K562 (cell line): ENCODE data around the gene RNF167. TPM values are rescaled to one million over a fixed set of nuclear protein-coding genes. Genes with fewer than 3 reads are reported as not detected.

Experiments used
- CEBPZ ChIP-seq: fragments of 150-350 bp; IDR thresholded peaks from 2 replicates; pipeline ENCODE4 v1.6.1; 2014; ENCODE audit warnings: low read depth, mild to moderate bottlenecking, low read length, borderline replicate concordance
- FOXK2 ChIP-seq, 2 experiments: fragments of 450-650 bp; IDR thresholded peaks in 1 of 2; conservative IDR thresholded peaks in 1 of 2; 2 replicates each; pipeline ENCODE4 v1.6.1; 2016; ENCODE audit warnings: low read depth in 2 of 2, mild to moderate bottlenecking in 1 of 2
- GMEB1 ChIP-seq: fragments of 250-450 bp; sonication (Bioruptor Pico); IDR thresholded peaks from 2 replicates; pipeline ENCODE4 v1.4.0; 2020; ENCODE audit warnings: mild to moderate bottlenecking
- HINFP ChIP-seq: fragments of 450-650 bp; conservative IDR thresholded peaks from 2 replicates; pipeline ENCODE4 v1.6.1; 2016; ENCODE audit warnings: missing genetic modification characterization, low read depth, mild to moderate bottlenecking, control low read depth, missing compliant biosample characterization
- HIVEP1 ChIP-seq: fragments of 250-450 bp; sonication (Bioruptor Pico); IDR thresholded peaks from 2 replicates; pipeline ENCODE4 v1.4.0; 2020; ENCODE audit warnings: mild to moderate bottlenecking
- LCOR ChIP-seq: sonication (generic); formaldehyde crosslinking; IDR thresholded peaks from 2 replicates; pipeline ENCODE4 v1.8.0; 2022; ENCODE audit warnings: mild to moderate bottlenecking, missing genetic modification reagents
- PHF8 ChIP-seq: fragments of 200-600 bp; sonication (generic); IDR thresholded peaks from 2 replicates; pipeline ENCODE4 v1.6.1; 2012; ENCODE audit warnings: mixed run types, mild to moderate bottlenecking, inconsistent platforms, low read length, moderate library complexity, borderline replicate concordance
- SFPQ ChIP-seq: fragments of 200-400 bp; formaldehyde crosslinking; IDR thresholded peaks from 2 replicates; pipeline ENCODE4 v1.6.1; 2017; ENCODE audit warnings: mild to moderate bottlenecking, low read depth, low read length, moderate library complexity
- SREBF2 ChIP-seq: sonication (generic); formaldehyde crosslinking; IDR thresholded peaks from 2 replicates; pipeline ENCODE4 v1.4.0; 2020; ENCODE audit warnings: mild to moderate bottlenecking, missing genetic modification reagents
- ZFP36 ChIP-seq: fragments of 150-350 bp; IDR thresholded peaks from 2 replicates; pipeline ENCODE4 v1.6.1; 2018; ENCODE audit warnings: low read length, low read depth; ENCODE audit not compliant: partially characterized antibody
- polyA plus RNA-seq, 8 experiments: library from polyadenylated mRNA; depleted of rRNA in 4 of 8; stranded (reverse) in 5 of 8; unstranded in 3 of 8; fragments of >200 nt; fragmentation: Nextera tagmentation in 2 of 8; fragmentation: Illumina TruSeq in 1 of 8; extraction: Ambion mirVana in 2 of 8; extraction: Trizol in 1 of 8; gene quantifications; 2 replicates each; pipeline versions ENCODE4 v1.2.1 to v1.2.3, GENCODE V29; 2011 to 2014; ENCODE audit warnings: inconsistent platforms in 1 of 8, missing spikeins in 1 of 8
- total RNA-seq, 7 experiments: library from RNA; depleted of rRNA in 6 of 7; stranded (reverse); fragments of >200 nt in 6 of 7; fragmentation: Illumina TruSeq in 2 of 7; extraction: Trizol in 2 of 7; gene quantifications; 2 replicates each; pipeline versions ENCODE4 v1.2.1 to v1.2.3, GENCODE V29; 2011 to 2021; ENCODE audit warnings: low replicate concordance in 1 of 7
- TF ChIP-seq, protein P1 (sequence below): fragments of 250-450 bp; sonication (Bioruptor Pico); IDR thresholded peaks from 2 replicates; pipeline ENCODE4 v1.8.0; 2021; ENCODE audit warnings: moderate library complexity, mild to moderate bottlenecking, inconsistent platforms

RNF167 gene
- total and polyA plus RNA-seq, 9 of the 15 experiments (the other 6 are each of a cell fraction or from before 2014, with no cell fraction given), result 16.5 to 143 (median 45.5) TPM

- no peak for TF ChIP-seq CEBPZ
- TF ChIP-seq SFPQ, result no peak
- no peak for TF ChIP-seq ZFP36
- no peak for TF ChIP-seq SREBF2
- peak; percentile 80 for TF ChIP-seq PHF8
- no peak for TF ChIP-seq HINFP (tag)
- TF ChIP-seq HIVEP1 (CRISPR knock-in tag), result no peak
- TF ChIP-seq GMEB1 (CRISPR knock-in tag), result peak; percentile 88
- TF ChIP-seq, protein P1, sequence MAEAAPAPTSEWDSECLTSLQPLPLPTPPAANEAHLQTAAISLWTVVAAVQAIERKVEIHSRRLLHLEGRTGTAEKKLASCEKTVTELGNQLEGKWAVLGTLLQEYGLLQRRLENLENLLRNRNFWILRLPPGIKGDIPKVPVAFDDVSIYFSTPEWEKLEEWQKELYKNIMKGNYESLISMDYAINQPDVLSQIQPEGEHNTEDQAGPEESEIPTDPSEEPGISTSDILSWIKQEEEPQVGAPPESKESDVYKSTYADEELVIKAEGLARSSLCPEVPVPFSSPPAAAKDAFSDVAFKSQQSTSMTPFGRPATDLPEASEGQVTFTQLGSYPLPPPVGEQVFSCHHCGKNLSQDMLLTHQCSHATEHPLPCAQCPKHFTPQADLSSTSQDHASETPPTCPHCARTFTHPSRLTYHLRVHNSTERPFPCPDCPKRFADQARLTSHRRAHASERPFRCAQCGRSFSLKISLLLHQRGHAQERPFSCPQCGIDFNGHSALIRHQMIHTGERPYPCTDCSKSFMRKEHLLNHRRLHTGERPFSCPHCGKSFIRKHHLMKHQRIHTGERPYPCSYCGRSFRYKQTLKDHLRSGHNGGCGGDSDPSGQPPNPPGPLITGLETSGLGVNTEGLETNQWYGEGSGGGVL (CRISPR knock-in tag), result no peak
- no peak for TF ChIP-seq LCOR (CRISPR knock-in tag)
- peak in 1 of 2 experiments; percentile 43; a peak in 1 of 4 replicates for TF ChIP-seq FOXK2 (conservative IDR thresholded peaks at IDR 0.05 in 1 of 2, IDR thresholded peaks at IDR 0.05 in 1 of 2; ENCODE audit: low read depth in 2 of 2)
Measured at GRCh38 chr17:4939796-4940554, at the start of gene RNF167, which contains the start of gene SLC25A11 (continued).
